Neural cell (in vitro differentiated cells): ENCODE data around the gene RPGRIP1L. TPM values are rescaled to one million over a fixed set of nuclear protein-coding genes. Genes with fewer than 3 reads are reported as not detected.

Source experiments
- H2AFZ ChIP-seq: fragments of 200-600, 300-800 bp; sonication (generic), shearing (Covaris generic); 2 replicates; pipeline ENCODE4 v1.6.0; 2014; ENCODE audit warnings: low read depth, mild to moderate bottlenecking, antibody characterized with exemption, low read length, moderate library complexity
- H3F3A ChIP-seq: fragments of 200-600 bp; shearing (Covaris generic); 2 replicates; pipeline ENCODE4 v1.6.1; 2016; ENCODE audit warnings: mild to moderate bottlenecking, moderate library complexity, mixed read lengths, antibody characterized with exemption, low read length; ENCODE audit not compliant: insufficient read depth, poor library complexity, severe bottlenecking
- H3K27ac ChIP-seq: fragments of 200-600, 300-800 bp; sonication (generic), shearing (Covaris generic); 2 replicates; pipeline ENCODE4 v1.5.1; 2014; ENCODE audit warnings: mild to moderate bottlenecking, low read length, moderate library complexity
- H3K27me3 ChIP-seq: fragments of 300-800, 200-600 bp; sonication (generic), shearing (Covaris generic); 2 replicates; pipeline ENCODE4 v1.6.0; 2014; ENCODE audit warnings: mild to moderate bottlenecking, low read depth, low read length, moderate library complexity; ENCODE audit not compliant: insufficient read depth
- H3K36me3 ChIP-seq: fragments of 300-800, 200-600 bp; sonication (generic), shearing (Covaris generic); 2 replicates; pipeline ENCODE4 v1.5.1; 2014; ENCODE audit warnings: mild to moderate bottlenecking, antibody characterized with exemption, low read length, moderate library complexity; ENCODE audit not compliant: insufficient read depth
- H3K4me2 ChIP-seq: fragments of 300-800, 200-600 bp; sonication (generic), shearing (Covaris generic); 2 replicates; pipeline ENCODE4 v1.6.0; 2014; ENCODE audit warnings: mild to moderate bottlenecking, low read length
- H3K4me3 ChIP-seq: fragments of 300-800, 200-600 bp; sonication (generic), shearing (Covaris generic); 2 replicates; pipeline ENCODE4 v1.5.1; 2014; ENCODE audit warnings: mild to moderate bottlenecking, low read length, moderate library complexity
- H3K79me2 ChIP-seq: fragments of 200-600 bp; shearing (Covaris generic); replicated peaks from 2 replicates; pipeline ENCODE4 v1.6.0; 2014; ENCODE audit warnings: mild to moderate bottlenecking, low read length, moderate library complexity; ENCODE audit not compliant: insufficient read depth
- H3K9ac ChIP-seq: fragments of 300-800, 200-600 bp; sonication (generic), shearing (Covaris generic); 2 replicates; pipeline ENCODE4 v1.6.1; 2016; ENCODE audit warnings: mild to moderate bottlenecking, low read length, mixed read lengths
- H3K9me2 ChIP-seq: fragments of 200-600 bp; shearing (Covaris generic); 2 replicates; pipeline ENCODE4 v1.6.1; 2016; ENCODE audit warnings: mild to moderate bottlenecking, low read length, mixed read lengths; ENCODE audit not compliant: insufficient read depth
- H3K9me3 ChIP-seq: fragments of 200-600, 300-800 bp; sonication (generic), shearing (Covaris generic); 2 replicates; pipeline ENCODE4 v1.6.1; 2016; ENCODE audit warnings: mild to moderate bottlenecking, mixed run types, low read length, moderate library complexity, mixed read lengths
- H4K20me1 ChIP-seq: fragments of 200-600 bp; shearing (Covaris generic); 2 replicates; pipeline ENCODE4 v1.6.1; 2016; ENCODE audit warnings: mild to moderate bottlenecking, mixed run types; ENCODE audit not compliant: insufficient read depth
- CTCF ChIP-seq: fragments of 450-650 bp; IDR thresholded peaks from 2 replicates; pipeline ENCODE4 v1.5.1; 2014; ENCODE audit warnings: antibody characterized with exemption, mild to moderate bottlenecking, moderate library complexity; ENCODE audit not compliant: poor library complexity, severe bottlenecking
- EP300 ChIP-seq: fragments of 450-650 bp; conservative IDR thresholded peaks from 2 replicates; pipeline ENCODE4 v1.6.1; 2014; ENCODE audit warnings: antibody characterized with exemption, mild to moderate bottlenecking, moderate library complexity; ENCODE audit not compliant: poor library complexity, severe bottlenecking
- EZH2 ChIP-seq: fragments of 200-600, 300-800 bp; shearing (Covaris generic), sonication (generic); IDR thresholded peaks from 2 replicates; pipeline ENCODE4 v1.6.1; 2014; ENCODE audit warnings: antibody characterized with exemption, low read length, borderline replicate concordance, mild to moderate bottlenecking; ENCODE audit not compliant: insufficient read depth, poor library complexity, severe bottlenecking
- MXI1 ChIP-seq: fragments of 450-650 bp; conservative IDR thresholded peaks from 2 replicates; pipeline ENCODE4 v1.6.1; 2014; ENCODE audit warnings: antibody characterized with exemption, mild to moderate bottlenecking; ENCODE audit not compliant: poor library complexity, severe bottlenecking
- POLR2AphosphoS5 ChIP-seq: IDR thresholded peaks from 2 replicates; pipeline ENCODE4 v1.6.1; 2012
- RAD21 ChIP-seq: fragments of 450-650 bp; conservative IDR thresholded peaks from 2 replicates; pipeline ENCODE4 v1.6.1; 2014; ENCODE audit warnings: antibody characterized with exemption, mild to moderate bottlenecking, moderate library complexity
- REST ChIP-seq: IDR thresholded peaks from 2 replicates; pipeline ENCODE4 v1.6.1; 2012; ENCODE audit warnings: borderline replicate concordance
- SMC3 ChIP-seq: fragments of 450-650 bp; conservative IDR thresholded peaks from 2 replicates; pipeline ENCODE4 v1.6.1; 2014; ENCODE audit warnings: antibody characterized with exemption, mild to moderate bottlenecking, moderate library complexity; ENCODE audit not compliant: poor library complexity
- TAF1 ChIP-seq: IDR thresholded peaks from 2 replicates; pipeline ENCODE4 v1.6.1; 2012; ENCODE audit warnings: low read depth
- polyA plus RNA-seq: library from polyadenylated mRNA; depleted of rRNA; stranded (reverse); fragments of >200 nt; gene quantifications from 2 replicates; pipeline ENCODE4 v1.2.3, GENCODE V29; 2014

Gene RPGRIP1L
- polyA plus RNA-seq, 1 donor from 2014 or later, result 24.6 TPM

- Histone ChIP-seq H4K20me1 (no peaks in the 10 kb centered on the region), H3F3A (no peaks in the 10 kb centered on the region), H3K9me3 (no peaks in the 10 kb centered on the region), H3K27ac (no peak overlapping the region), H3K4me2 (no peak overlapping the region), H3K36me3 (no peaks in the 10 kb centered on the region), H3K9ac (no peak overlapping the region), H3K9me2 (no peaks in the 10 kb centered on the region), H2AFZ (no peak overlapping the region), H3K27me3 (no peaks in the 10 kb centered on the region), H3K79me2 (no peaks in the 10 kb centered on the region), H3K4me3 (no peak overlapping the region)
- TF ChIP-seq MXI1, result no peak
- TF ChIP-seq SMC3, result no peak
- no peak for TF ChIP-seq CTCF
- TF ChIP-seq POLR2AphosphoS5, result no peak
Observed at GRCh38 chr16:53626161-53626560, 77.5 kb downstream of the RPGRIP1L start.

GRCh38 chr16:53625221-53625620, 78.4 kb downstream of the RPGRIP1L start:
- Histone ChIP-seq H3K36me3 (no peaks in the 10 kb centered on the region), H3F3A (no peaks in the 10 kb centered on the region), H3K79me2 (no peaks in the 10 kb centered on the region), H3K4me2 (no peak overlapping the region), H4K20me1 (no peaks in the 10 kb centered on the region), H3K4me3 (no peak overlapping the region), H2AFZ (no peak overlapping the region), H3K9me3 (no peaks in the 10 kb centered on the region), H3K27me3 (no peaks in the 10 kb centered on the region), H3K27ac (no peak overlapping the region), H3K9me2 (no peaks in the 10 kb centered on the region), H3K9ac (no peak overlapping the region)
- TF ChIP-seq RAD21 (no peak), POLR2AphosphoS5 (no peak), CTCF (no peak), EZH2 (no peak), EP300 (no peak), REST (no peak), MXI1 (no peak), SMC3 (no peak), TAF1 (no peak)
